ENCODE data around the gene GNL3. TPM values are rescaled to one million over a fixed set of nuclear protein-coding genes. Genes with fewer than 3 reads are reported as not detected.

GNL3 gene
- total RNA-seq (100 to 1,000 TPM in 1 of 4 donors, 10 to 100 TPM in 3; 47.3 to 109 (median 67.9) TPM), polyA plus RNA-seq (100 to 1,000 TPM in 2 of 3 donors, 10 to 100 TPM in 1; 80.6 to 145 (median 135) TPM)
- long read RNA-seq, donor 1, transcript GNL3-202 (15 exons, 2,040 nt): major isoform, 88 of 102 reads
- long read RNA-seq, donor 1, partial matches to known transcripts: 2 of 102 reads
- long read RNA-seq, donor 1, other reads (novel, unspliced or antisense): 11 of 102 reads
- long read RNA-seq, donor 2, transcript GNL3-202 (15 exons, 2,040 nt): major isoform, 118 of 150 reads
- long read RNA-seq, donor 2, partial matches to known transcripts: 6 of 150 reads
- long read RNA-seq, donor 2, other reads (novel, unspliced or antisense): 26 of 150 reads

- peak; percentile 93 to 95 (median 94) for ATAC-seq
- 0% methylated on average over 69 to 82 of the region's 82 CpGs for WGBS, 3 donors
- H3K27me3 ChIP-seq (ENCODE audit: insufficient read depth in 3 of 3, low read length in 2 of 3): no peaks in the 10 kb centered on the region
- H3K4me1 ChIP-seq: peaks cover 39% of the 10 kb centered on the region
- no peaks in the 10 kb centered on the region for H3K9me3 ChIP-seq
- intact Hi-C loops (cut with DNase I): loop anchor here (2.0 to 5.0 kb wide), 3 partner anchors 19 to 229 kb away; partner anchors contain the start of genes GLT8D1 (in 2 of the 2) and NISCH (in 1 of the 2)
- TF ChIP-seq CTCF (IDR thresholded peaks at IDR 0.05): no peak
- peak; percentile 95 to 97 for DNase-seq
- H3K36me3 ChIP-seq (ENCODE audit: insufficient read depth in 1 of 2, low read depth in 1 of 2): peaks cover 32 to 53% of the 10 kb centered on the region in 2 donors
- H3K27ac ChIP-seq: peak within 1 kb of the TSS; percentile 93
- peak within 1 kb of the TSS; percentile 91 for H3K4me3 ChIP-seq
Measured at GRCh38 chr3:52685709-52686691, at the start of gene GNL3, which contains the start of gene PBRM1. GNL3 (plus strand) TSS chr3:52686032; CDS start chr3:52686093, 61 bp downstream. PBRM1 (minus strand) TSS chr3:52685913.

GRCh38 chr3:52636673-52637072, 49.2 kb upstream of the GNL3 start:
- no peak for DNase-seq
- TF ChIP-seq CTCF (IDR thresholded peaks at IDR 0.05): no peak
- ATAC-seq: peak in 1 of 4 donors; percentile 61
- Histone ChIP-seq H3K36me3 (ENCODE audit: insufficient read depth in 1 of 2, low read depth in 1 of 2) (peaks cover 4 to 99% of the 10 kb centered on the region in 2 donors), H3K4me1 (no peaks in the 10 kb centered on the region), H3K27me3 (ENCODE audit: insufficient read depth in 3 of 3, low read length in 2 of 3) (no peaks in the 10 kb centered on the region), H3K4me3 (no peak overlapping the region), H3K27ac (no peak overlapping the region), H3K9me3 (no peaks in the 10 kb centered on the region)
- intact Hi-C loops (cut with DNase I): no loop called here
- 85 to 95% (median 88%) methylated on average over 4 of the region's 4 CpGs for WGBS, 3 donors

GRCh38 chr3:52645549-52645948, 40.3 kb upstream of the GNL3 start:
- 96 to 97% (median 97%) methylated on average over 6 of the region's 6 CpGs for WGBS, 3 donors

More at GRCh38 chr3:52645549-52645948, 40.3 kb upstream of the GNL3 start:
- DNase-seq: no peak
- intact Hi-C loops (cut with DNase I): no loop called here
- peaks cover 18 to 100% of the 10 kb centered on the region in 2 donors for H3K36me3 ChIP-seq (ENCODE audit: insufficient read depth in 1 of 2, low read depth in 1 of 2)
- no peak overlapping the region for H3K4me3 ChIP-seq
- H3K27me3 ChIP-seq (ENCODE audit: insufficient read depth in 3 of 3, low read length in 2 of 3): no peaks in the 10 kb centered on the region
- ATAC-seq: no peak
- H3K27ac ChIP-seq: no peak overlapping the region
- no peak for TF ChIP-seq CTCF (IDR thresholded peaks at IDR 0.05)
- no peaks in the 10 kb centered on the region for H3K4me1 ChIP-seq
- no peaks in the 10 kb centered on the region for H3K9me3 ChIP-seq
